ENCODE measurements around the gene PDE4A. TPM values are rescaled to one million over a fixed set of nuclear protein-coding genes. Genes with fewer than 3 reads are reported as not detected.

The PDE4A gene
- total RNA-seq, 1 experiment from 2014 or later, result 0.42 TPM

GRCh38 chr19:10516064-10516385 is 95.7 kb downstream of the PDE4A start:
- ChIA-PET CTCF (interaction anchor here (0.6 kb wide), 1 partner anchor 488 kb away, joined by 4 read pairs; no protein-coding TSS in a partner anchor), POLR2A (no interaction called here)
- H3K9me3 Mint-ChIP-seq (ENCODE audit: unreplicated experiment), result no peaks in the 10 kb centered on the region
- H3K4me1 Mint-ChIP-seq (ENCODE audit: insufficient read depth, unreplicated experiment), result no peaks in the 10 kb centered on the region
- H3K4me3 Mint-ChIP-seq (ENCODE audit: unreplicated experiment), result no peak overlapping the region
- peaks cover 22% of the 10 kb centered on the region for H3K27me3 Mint-ChIP-seq (ENCODE audit: insufficient read depth, unreplicated experiment)
- BruUV-seq (replicated peaks), result no TSS peak
- intact Hi-C loops (cut with micrococcal nuclease), result no loop called here
- DNase-seq (ENCODE audit: unreplicated experiment), result no peak
- H3K36me3 Mint-ChIP-seq (ENCODE audit: insufficient read depth, unreplicated experiment), result no peaks in the 10 kb centered on the region
- TF ChIP-seq CTCF (IDR thresholded peaks at IDR 0.05; ENCODE audit: unreplicated experiment), result no peak
- H3K27ac Mint-ChIP-seq (ENCODE audit: low read depth, unreplicated experiment), result no peak overlapping the region

- H3K4me1 Mint-ChIP-seq (ENCODE audit: insufficient read depth, unreplicated experiment), result no peaks in the 10 kb centered on the region
- H3K36me3 Mint-ChIP-seq (ENCODE audit: insufficient read depth, unreplicated experiment), result no peaks in the 10 kb centered on the region
- peak overlapping the region; percentile 9 for H3K4me3 Mint-ChIP-seq (ENCODE audit: unreplicated experiment)
- POLR2A ChIA-PET, result no interaction called here
- peaks cover 22% of the 10 kb centered on the region for H3K27me3 Mint-ChIP-seq (ENCODE audit: insufficient read depth, unreplicated experiment)
- no peak for DNase-seq (ENCODE audit: unreplicated experiment)
- BruUV-seq (replicated peaks), result no TSS peak
- TF ChIP-seq CTCF (IDR thresholded peaks at IDR 0.05; ENCODE audit: unreplicated experiment), result no peak
- intact Hi-C loops (cut with micrococcal nuclease), result no loop called here
- CTCF ChIA-PET, result interaction anchor here (0.6 to 1.1 kb wide), 4 partner anchors 9 to 489 kb away, joined by 3 to 5 read pairs (median 4); no protein-coding TSS in a partner anchor
- H3K9me3 Mint-ChIP-seq (ENCODE audit: unreplicated experiment), result no peaks in the 10 kb centered on the region
- no peak overlapping the region for H3K27ac Mint-ChIP-seq (ENCODE audit: low read depth, unreplicated experiment)
Measured at GRCh38 chr19:10516671-10517286, 96.4 kb downstream of the PDE4A start.

GRCh38 chr19:10517361-10517759 is 97.0 kb downstream of the PDE4A start, which contains the start of gene S1PR5:
Gene S1PR5 (minus strand): TSS chr19:10517447. CDS start chr19:10515011, 2,436 bp downstream.
- intact Hi-C loops (cut with micrococcal nuclease), result no loop called here
- ChIA-PET CTCF (interaction anchor here (1.1 kb wide), 1 partner anchor 11 kb away, joined by 5 read pairs; no protein-coding TSS in a partner anchor), POLR2A (no interaction called here)

More at GRCh38 chr19:10517361-10517759, 97.0 kb downstream of the PDE4A start, which contains the start of gene S1PR5:
- TF ChIP-seq CTCF (IDR thresholded peaks at IDR 0.05; ENCODE audit: unreplicated experiment), result no peak
- Mint-ChIP-seq H3K4me1 (ENCODE audit: insufficient read depth, unreplicated experiment) (no peaks in the 10 kb centered on the region), H3K4me3 (ENCODE audit: unreplicated experiment) (peak within 1 kb of the TSS; percentile 51), H3K27me3 (ENCODE audit: insufficient read depth, unreplicated experiment) (peaks cover 22% of the 10 kb centered on the region), H3K27ac (ENCODE audit: low read depth, unreplicated experiment) (no peak within 1 kb of the TSS), H3K9me3 (ENCODE audit: unreplicated experiment) (no peaks in the 10 kb centered on the region), H3K36me3 (ENCODE audit: insufficient read depth, unreplicated experiment) (no peaks in the 10 kb centered on the region)
- DNase-seq (ENCODE audit: unreplicated experiment), result no peak
- no TSS peak for BruUV-seq (replicated peaks)
